ENCODE results near the gene AATF. TPM values are rescaled to one million over a fixed set of nuclear protein-coding genes. Genes with fewer than 3 reads are reported as not detected.

Gene AATF
- total and polyA plus RNA-seq, 2 of the 8 experiments (the other 6 are each of a cell fraction or from before 2014, with no cell fraction given): 20.1 to 62.8 TPM

DNA sequence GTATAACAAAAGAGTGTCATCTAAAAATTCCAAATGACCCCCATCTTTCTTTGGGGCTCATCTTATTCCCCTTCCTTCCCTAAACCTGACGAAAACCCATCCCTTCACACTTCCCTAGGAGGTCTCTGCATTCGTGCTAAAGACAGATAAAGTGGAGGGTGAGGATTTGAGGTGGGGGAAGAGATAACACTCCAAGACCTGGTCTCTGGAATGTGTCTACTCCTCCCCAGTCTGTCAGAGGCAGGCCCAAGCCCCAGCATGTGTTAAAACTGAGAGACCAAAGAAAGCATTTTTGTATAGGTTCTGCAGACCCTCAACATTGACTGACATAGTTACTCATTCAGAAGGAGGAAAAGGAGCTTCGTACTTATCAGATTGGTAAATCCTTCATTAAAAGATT lies 22.5 kb upstream of the AATF start:
- peaks cover 17 to 37% (median 21%) of the 10 kb centered on the region in 4 experiments for H3K4me1 ChIP-seq (replicated peaks in 1 of 4; ENCODE audit: control insufficient read depth in 3 of 4, insufficient read depth in 4 of 4, low read length in 3 of 4)
- CTCF ChIA-PET (ENCODE audit: partially characterized antibody): interaction anchor here (1.2 kb wide), 1 partner anchor 121 kb away, joined by 3 read pairs; no protein-coding TSS in a partner anchor
- H3K23ac ChIP-seq (ENCODE audit: insufficient read length): no peak overlapping the region
- H4K8ac ChIP-seq (ENCODE audit: extremely low read depth, insufficient read depth, low read length): no peak overlapping the region
- peaks cover 18 to 37% (median 32%) of the 10 kb centered on the region in 4 experiments for H3K27me3 ChIP-seq (replicated peaks in 1 of 4; ENCODE audit: control insufficient read depth in 3 of 4, extremely low read depth in 1 of 4, insufficient read depth in 3 of 4, low read length in 3 of 4)
- H3K79me2 ChIP-seq (ENCODE audit: control insufficient read depth in 1 of 2, insufficient read depth in 2 of 2, low read length in 2 of 2): no peaks in the 10 kb centered on the region
- H3K36me3 ChIP-seq (ENCODE audit: control insufficient read depth in 2 of 4, insufficient read depth in 4 of 4, low read length in 3 of 4): no peaks in the 10 kb centered on the region
- no peak overlapping the region for H3K4me3 ChIP-seq (ENCODE audit: extremely low read depth in 1 of 4, insufficient read depth in 2 of 4, low read depth in 3 of 4, low read length in 4 of 4)
- no peak for DNase-seq (ENCODE audit: low read depth in 1 of 2, low spot score in 2 of 2)
- H2AK5ac ChIP-seq (ENCODE audit: low read depth, low read length): no peak overlapping the region
- no peak overlapping the region for H2BK12ac ChIP-seq (ENCODE audit: low read depth, low read length)
- H2BK15ac ChIP-seq (ENCODE audit: low read length): no peak overlapping the region
- H2BK5ac ChIP-seq (ENCODE audit: low read depth, low read length): no peak overlapping the region
- H3K23me2 ChIP-seq (ENCODE audit: low read depth, low read length): no peaks in the 10 kb centered on the region
- no peak overlapping the region for H3K27ac ChIP-seq (ENCODE audit: low read depth, low read length)
- no peak overlapping the region for H4K5ac ChIP-seq (ENCODE audit: insufficient read length, low read depth, low read length)
- no peak overlapping the region for H3K18ac ChIP-seq (ENCODE audit: extremely low read depth, low read length)
- H3K9ac ChIP-seq (replicated peaks in 1 of 4; ENCODE audit: extremely low read depth in 1 of 4, low read depth in 3 of 4, low read length in 3 of 4): no peak overlapping the region
- no peak overlapping the region for H3K4me2 ChIP-seq (ENCODE audit: insufficient read depth in 1 of 2, low read depth in 2 of 2, low read length in 2 of 2)
- WGBS, 2 experiments (ENCODE audit: extremely low coverage in 1 of 2, insufficient coverage in 1 of 2, insufficient read length in 1 of 2, insufficient replicate concordance in 2 of 2, low coverage in 1 of 2, low lambda C conversion rate in 2 of 2, missing lambda C conversion rate in 1 of 2): 84% methylated on average over 3 of the region's 3 CpGs; no CpG with 5 or more reads in 1 of the 2 experiments
- no peak overlapping the region for H3K14ac ChIP-seq (ENCODE audit: insufficient read length)
- no peak overlapping the region for H2BK120ac ChIP-seq (replicated peaks; ENCODE audit: low read depth, low read length)
- no peak for FAIRE-seq
- no peaks in the 10 kb centered on the region for H3K9me3 ChIP-seq (ENCODE audit: insufficient read depth in 2 of 2, low read depth in 1 of 2, low read length in 1 of 2)
- H2AFZ ChIP-seq (ENCODE audit: low read length): no peak overlapping the region
- H3K56ac ChIP-seq (replicated peaks; ENCODE audit: insufficient read length, low read depth, low read length): no peak overlapping the region
- H2BK20ac ChIP-seq (ENCODE audit: low read length): no peak overlapping the region
- H4K91ac ChIP-seq (replicated peaks; ENCODE audit: insufficient read length, low read length): no peak overlapping the region
- no peak overlapping the region for H3K4ac ChIP-seq (replicated peaks; ENCODE audit: insufficient read length, low read depth, low read length)
- POLR2A ChIA-PET (ENCODE audit: partially characterized antibody): no interaction called here
- H3K79me1 ChIP-seq (ENCODE audit: low read depth, low read length): no peaks in the 10 kb centered on the region
- no peaks in the 10 kb centered on the region for H4K20me1 ChIP-seq (replicated peaks in 1 of 2; ENCODE audit: control insufficient read depth in 1 of 2, insufficient read depth in 2 of 2, low read length in 2 of 2)
- no peak for TF ChIP-seq FOSL1 (IDR thresholded peaks at IDR 0.05; ENCODE audit: insufficient read depth, low read depth, low read length)
- TF ChIP-seq BACH1 (IDR thresholded peaks at IDR 0.05; ENCODE audit: low read length): no peak
- TF ChIP-seq, protein P1, sequence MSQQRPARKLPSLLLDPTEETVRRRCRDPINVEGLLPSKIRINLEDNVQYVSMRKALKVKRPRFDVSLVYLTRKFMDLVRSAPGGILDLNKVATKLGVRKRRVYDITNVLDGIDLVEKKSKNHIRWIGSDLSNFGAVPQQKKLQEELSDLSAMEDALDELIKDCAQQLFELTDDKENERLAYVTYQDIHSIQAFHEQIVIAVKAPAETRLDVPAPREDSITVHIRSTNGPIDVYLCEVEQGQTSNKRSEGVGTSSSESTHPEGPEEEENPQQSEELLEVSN (IDR thresholded peaks at IDR 0.05): no peak
- no peak for TF ChIP-seq TAF7 (optimal IDR thresholded peaks at IDR 0.05; ENCODE audit: borderline replicate concordance, low read depth, low read length)
- no peak for TF ChIP-seq CTBP2 (IDR thresholded peaks at IDR 0.05; ENCODE audit: borderline replicate concordance, insufficient read depth, insufficient read length, low read length)
- no peak for TF ChIP-seq CHD1 (IDR thresholded peaks at IDR 0.05; ENCODE audit: low read depth, low read length)
- TF ChIP-seq NANOG (IDR thresholded peaks at IDR 0.05; ENCODE audit: insufficient read depth, low read depth, low read length, poor library complexity, severe bottlenecking): no peak
- TF ChIP-seq SP4 (IDR thresholded peaks at IDR 0.05; ENCODE audit: low read length): no peak
- no peak for TF ChIP-seq SIX5 (IDR thresholded peaks at IDR 0.05; ENCODE audit: low read depth, low read length)
- no peak for TF ChIP-seq TCF12 (IDR thresholded peaks at IDR 0.05; ENCODE audit: low read depth, low read length)
- TF ChIP-seq SIN3A (conservative IDR thresholded peaks at IDR 0.05 in 1 of 2, IDR thresholded peaks at IDR 0.05 in 1 of 2; ENCODE audit: low read depth in 1 of 2, low read length in 2 of 2): no peak
- TF ChIP-seq GABPA (IDR thresholded peaks at IDR 0.05; ENCODE audit: borderline replicate concordance, insufficient read depth, low read length): no peak
- TF ChIP-seq RNF2 (IDR thresholded peaks at IDR 0.05; ENCODE audit: borderline replicate concordance, low read depth, low read length, missing control alignments, poor library complexity, severe bottlenecking): no peak

Measured in H1 (cell line).